DOHH2 (cell line): Measurements from ENCODE around the gene TRIM37.

Experiments used
- H3F3A ChIP-seq: fragments of 200-600 bp; sonication (generic), shearing (Covaris generic); 2 replicates; pipeline ENCODE4 v1.6.0; 2016; ENCODE audit warnings: antibody characterized with exemption, mild to moderate bottlenecking; ENCODE audit not compliant: control insufficient read depth, insufficient read depth
- H3K27ac ChIP-seq: fragments of 200-600 bp; sonication (generic); 2 replicates; pipeline ENCODE4 v1.5.1; 2014; ENCODE audit warnings: low read depth, mild to moderate bottlenecking, low read length, moderate library complexity
- H3K27me3 ChIP-seq: fragments of 200-600 bp; sonication (generic); 2 replicates; pipeline ENCODE4 v1.6.1; 2014; ENCODE audit warnings: mild to moderate bottlenecking, low read length, mixed read lengths; ENCODE audit not compliant: control insufficient read depth
- H3K36me3 ChIP-seq: fragments of 200-600 bp; sonication (generic); 2 replicates; pipeline ENCODE4 v1.6.1; 2014; ENCODE audit warnings: mild to moderate bottlenecking, low read length, moderate library complexity, mixed read lengths; ENCODE audit not compliant: control insufficient read depth
- H3K4me1 ChIP-seq: fragments of 200-600 bp; sonication (generic); 2 replicates; pipeline ENCODE4 v1.6.1; 2014; ENCODE audit warnings: mild to moderate bottlenecking, low read length, mixed read lengths; ENCODE audit not compliant: control insufficient read depth
- H3K4me2 ChIP-seq: fragments of 200-600 bp; sonication (generic); 2 replicates; pipeline ENCODE4 v1.6.0; 2014; ENCODE audit warnings: mild to moderate bottlenecking, low read length, moderate library complexity
- H3K4me3 ChIP-seq: fragments of 200-600 bp; sonication (generic); 2 replicates; pipeline ENCODE4 v1.5.1; 2014; ENCODE audit warnings: mild to moderate bottlenecking, low read length, mixed read lengths
- H3K79me2 ChIP-seq: fragments of 200-600 bp; sonication (generic); 2 replicates; pipeline ENCODE4 v1.6.1; 2014; ENCODE audit warnings: mild to moderate bottlenecking, low read length, mixed read lengths; ENCODE audit not compliant: control insufficient read depth
- H3K9me2 ChIP-seq: fragments of 200-600 bp; sonication (generic); replicated peaks from 2 replicates; pipeline ENCODE4 v1.6.1; 2014; ENCODE audit warnings: mild to moderate bottlenecking, low read length, mixed read lengths; ENCODE audit not compliant: control insufficient read depth
- H3K9me3 ChIP-seq: fragments of 200-600 bp; sonication (generic); 2 replicates; pipeline ENCODE4 v1.6.1; 2014; ENCODE audit warnings: antibody characterized with exemption, low read length, mixed read lengths; ENCODE audit not compliant: control insufficient read depth, insufficient read depth
- H4K20me1 ChIP-seq: fragments of 200-600 bp; sonication (generic); 2 replicates; pipeline ENCODE4 v1.6.0; 2014; ENCODE audit warnings: low read depth, mild to moderate bottlenecking, antibody characterized with exemption, low read length, moderate library complexity; ENCODE audit not compliant: control insufficient read depth, insufficient read depth
- CTCF ChIP-seq: fragments of 200-600 bp; sonication (generic); IDR thresholded peaks from one replicate; pipeline ENCODE4 v1.5.1; 2014; ENCODE audit warnings: antibody characterized with exemption, mild to moderate bottlenecking, low read depth, low read length; ENCODE audit not compliant: poor library complexity, severe bottlenecking
- EZH2phosphoT487 ChIP-seq: fragments of 200-600 bp; sonication (generic); IDR thresholded peaks from 2 replicates; pipeline ENCODE4 v1.6.1; 2017; ENCODE audit warnings: borderline replicate concordance, mild to moderate bottlenecking, antibody characterized with exemption, low read length, moderate library complexity, mixed read lengths

Gene TRIM37

GRCh38 chr17:58985367-58985766, 121.3 kb downstream of the TRIM37 start:
- no peak for TF ChIP-seq CTCF
- TF ChIP-seq EZH2phosphoT487, result no peak
- Histone ChIP-seq H3K4me1 (peaks cover 27% of the 10 kb centered on the region), H3K79me2 (no peaks in the 10 kb centered on the region), H3K27me3 (no peaks in the 10 kb centered on the region), H3F3A (peaks cover 22% of the 10 kb centered on the region), H3K4me2 (peak overlapping the region; percentile 10; the same call in 1 of the 2 replicates), H4K20me1 (no peaks in the 10 kb centered on the region), H3K4me3 (no peak overlapping the region), H3K27ac (0 out of 2 replicates have a peak overlapping the region, but pooled peaks have one; percentile 2), H3K36me3 (peaks cover 39% of the 10 kb centered on the region), H3K9me2 (no peaks in the 10 kb centered on the region), H3K9me3 (no peaks in the 10 kb centered on the region)

- Histone ChIP-seq H4K20me1 (no peaks in the 10 kb centered on the region), H3K4me2 (no peak overlapping the region)
- TF ChIP-seq CTCF (no peak), EZH2phosphoT487 (no peak)
Observed at GRCh38 chr17:58982626-58983025, 124.1 kb downstream of the TRIM37 start.

GRCh38 chr17:58980706-58981481, 125.8 kb downstream of the TRIM37 start:
- Histone ChIP-seq H3K36me3 (peaks cover 52% of the 10 kb centered on the region), H3K79me2 (no peaks in the 10 kb centered on the region), H3K27ac (no peak overlapping the region), H3K27me3 (no peaks in the 10 kb centered on the region), H3F3A (peaks cover 11% of the 10 kb centered on the region; the same call in 1 of the 2 replicates), H4K20me1 (no peaks in the 10 kb centered on the region), H3K9me3 (no peaks in the 10 kb centered on the region), H3K4me1 (peaks cover 18% of the 10 kb centered on the region), H3K9me2 (no peaks in the 10 kb centered on the region), H3K4me2 (no peak overlapping the region), H3K4me3 (no peak overlapping the region)
- TF ChIP-seq CTCF (no peak), EZH2phosphoT487 (no peak)

More at GRCh38 chr17:58982626-58983025, 124.1 kb downstream of the TRIM37 start:
- Histone ChIP-seq H3K27me3 (no peaks in the 10 kb centered on the region), H3F3A (peaks cover 15% of the 10 kb centered on the region), H3K79me2 (no peaks in the 10 kb centered on the region), H3K9me2 (no peaks in the 10 kb centered on the region), H3K4me3 (no peak overlapping the region), H3K27ac (no peak overlapping the region), H3K9me3 (no peaks in the 10 kb centered on the region), H3K36me3 (peaks cover 53% of the 10 kb centered on the region), H3K4me1 (peaks cover 27% of the 10 kb centered on the region)
